SK-N-MC (cell line): ENCODE measurements around the gene RASGRP1.

Experiments used
- EZH2 ChIP-seq: fragments of 200-600 bp; sonication (generic); IDR thresholded peaks from one replicate; pipeline ENCODE4 v1.6.1; 2017; ENCODE audit warnings: antibody characterized with exemption
- FOXP2 ChIP-seq: optimal IDR thresholded peaks from 2 replicates; pipeline ENCODE3; 2011; ENCODE audit warnings: mild to moderate bottlenecking, moderate library complexity; ENCODE audit not compliant: insufficient read depth; ENCODE audit errors: extremely low read length, control extremely low read depth
- POLR2AphosphoS5 ChIP-seq: IDR thresholded peaks from 2 replicates; pipeline ENCODE4 v1.6.1; 2012; ENCODE audit warnings: mild to moderate bottlenecking, low read depth, low read length, borderline replicate concordance

DNA sequence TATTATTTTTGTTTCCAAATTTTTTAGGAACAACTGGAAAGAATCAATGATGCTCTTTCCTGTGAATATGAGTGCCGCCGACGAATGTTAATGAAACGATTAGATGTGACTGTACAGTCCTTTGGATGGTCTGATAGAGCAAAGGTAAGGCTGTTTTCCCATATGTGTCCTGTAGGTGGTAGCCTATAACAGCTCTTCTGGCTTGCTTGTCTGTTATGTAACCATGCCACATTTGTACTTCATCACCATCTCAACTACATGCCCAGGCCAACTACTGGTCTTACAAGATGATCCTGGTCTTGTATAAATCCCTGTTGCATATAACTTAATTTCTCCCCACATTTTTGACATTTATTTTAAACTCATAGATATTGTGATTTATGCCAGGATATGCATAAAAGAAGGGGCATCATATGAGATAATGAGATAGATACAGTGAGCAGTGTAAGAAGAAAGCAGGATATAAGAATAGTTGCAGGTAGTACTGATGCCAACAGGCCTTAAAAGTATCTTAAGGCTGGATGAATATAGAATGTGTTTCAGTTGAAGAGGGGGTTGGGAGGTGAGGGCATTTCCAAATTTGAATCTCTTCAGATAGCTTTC, 90.4 kb downstream of the RASGRP1 start:
- no peak for TF ChIP-seq POLR2AphosphoS5
- TF ChIP-seq EZH2: no peak
- TF ChIP-seq FOXP2: no peak
